ENCODE results near the gene KCNJ12.
"Not testable (repeated sequence)": the region's sequence is repeated elsewhere in the genome, so short reads cannot be mapped to it uniquely, and the experiment has no call there.

The KCNJ12 gene

GRCh38 chr17:21420503-21421090 is 44.4 kb downstream of the KCNJ12 start:
- DNase-seq (ENCODE audit: low read depth in 3 of 3): not testable (repeated sequence)

- DNase-seq (ENCODE audit: low read depth in 3 of 3): not testable (repeated sequence)
Measured at GRCh38 chr17:21421421-21422310, 45.5 kb downstream of the KCNJ12 start.

- DNase-seq (ENCODE audit: low read depth in 3 of 3): not testable (repeated sequence)
Measured at GRCh38 chr17:21422311-21423189, 46.4 kb downstream of the KCNJ12 start.

- DNase-seq (ENCODE audit: low read depth in 3 of 3): not testable (repeated sequence)
Measured at GRCh38 chr17:21423190-21423493, 47.0 kb downstream of the KCNJ12 start.

GRCh38 chr17:21424697-21425096 is 48.5 kb downstream of the KCNJ12 start:
- not testable (repeated sequence) for DNase-seq (ENCODE audit: low read depth in 3 of 3)

- DNase-seq (ENCODE audit: low read depth in 3 of 3): no peak
Measured at GRCh38 chr17:21425321-21425720, 49.2 kb downstream of the KCNJ12 start.

- no peak for DNase-seq (ENCODE audit: low read depth in 3 of 3)
Measured at GRCh38 chr17:21425736-21426135, 49.6 kb downstream of the KCNJ12 start.

- DNase-seq (ENCODE audit: low read depth in 3 of 3): not testable (repeated sequence)
Measured at GRCh38 chr17:21426246-21426645, 50.1 kb downstream of the KCNJ12 start.

- DNase-seq (ENCODE audit: low read depth in 3 of 3): not testable (repeated sequence)
Measured at GRCh38 chr17:21426876-21427275, 50.7 kb downstream of the KCNJ12 start.

GRCh38 chr17:21427727-21428126 is 51.6 kb downstream of the KCNJ12 start:
- DNase-seq (ENCODE audit: low read depth in 3 of 3): not testable (repeated sequence)

- DNase-seq (ENCODE audit: low read depth in 3 of 3): not testable (repeated sequence)
Measured at GRCh38 chr17:21428752-21429424, 52.7 kb downstream of the KCNJ12 start.

- DNase-seq (ENCODE audit: low read depth in 3 of 3): not testable (repeated sequence)
Measured at GRCh38 chr17:21429921-21430628, 53.9 kb downstream of the KCNJ12 start.

- DNase-seq (ENCODE audit: low read depth in 3 of 3): not testable (repeated sequence)
Measured at GRCh38 chr17:21433971-21434370, 57.8 kb downstream of the KCNJ12 start.

- DNase-seq (ENCODE audit: low read depth in 3 of 3): not testable (repeated sequence)
Measured at GRCh38 chr17:21434976-21435375, 58.8 kb downstream of the KCNJ12 start.

- not testable (repeated sequence) for DNase-seq (ENCODE audit: low read depth in 3 of 3)
Measured at GRCh38 chr17:21436481-21436880, 60.3 kb downstream of the KCNJ12 start.

- DNase-seq (ENCODE audit: low read depth in 3 of 3): not testable (repeated sequence)
Measured at GRCh38 chr17:21436883-21437836, 61.0 kb downstream of the KCNJ12 start.

- not testable (repeated sequence) for DNase-seq (ENCODE audit: low read depth in 3 of 3)
Measured at GRCh38 chr17:21438316-21439014, 62.3 kb downstream of the KCNJ12 start.

- not testable (repeated sequence) for DNase-seq (ENCODE audit: low read depth in 3 of 3)
Measured at GRCh38 chr17:21439015-21439336, 62.8 kb downstream of the KCNJ12 start.

GRCh38 chr17:21445091-21445650 is 69.0 kb downstream of the KCNJ12 start:
- DNase-seq (ENCODE audit: low read depth in 3 of 3): no peak
